Dermis blood vessel endothelial cell (primary cell): Measurements from ENCODE around the gene ZNF823. TPM values are rescaled to one million over a fixed set of nuclear protein-coding genes. Genes with fewer than 3 reads are reported as not detected.
A peak's percentile ranks its signal among the peaks of the same experiment; 100 is the strongest.
"Not testable (repeated sequence)": the region's sequence is repeated elsewhere in the genome, so short reads cannot be mapped to it uniquely, and the experiment has no call there.

Experiments used
- DNase-seq: peaks from one replicate; pipeline ENCODE4 v3.0.0; 2010
- total RNA-seq: library from RNA; depleted of rRNA; stranded (reverse); fragments of >200 nt; gene quantifications from 2 replicates; pipeline ENCODE4 v1.2.3, GENCODE V29; 2014

The ZNF823 gene
- total RNA-seq, 1 donor from 2014 or later: 15.1 TPM

DNA sequence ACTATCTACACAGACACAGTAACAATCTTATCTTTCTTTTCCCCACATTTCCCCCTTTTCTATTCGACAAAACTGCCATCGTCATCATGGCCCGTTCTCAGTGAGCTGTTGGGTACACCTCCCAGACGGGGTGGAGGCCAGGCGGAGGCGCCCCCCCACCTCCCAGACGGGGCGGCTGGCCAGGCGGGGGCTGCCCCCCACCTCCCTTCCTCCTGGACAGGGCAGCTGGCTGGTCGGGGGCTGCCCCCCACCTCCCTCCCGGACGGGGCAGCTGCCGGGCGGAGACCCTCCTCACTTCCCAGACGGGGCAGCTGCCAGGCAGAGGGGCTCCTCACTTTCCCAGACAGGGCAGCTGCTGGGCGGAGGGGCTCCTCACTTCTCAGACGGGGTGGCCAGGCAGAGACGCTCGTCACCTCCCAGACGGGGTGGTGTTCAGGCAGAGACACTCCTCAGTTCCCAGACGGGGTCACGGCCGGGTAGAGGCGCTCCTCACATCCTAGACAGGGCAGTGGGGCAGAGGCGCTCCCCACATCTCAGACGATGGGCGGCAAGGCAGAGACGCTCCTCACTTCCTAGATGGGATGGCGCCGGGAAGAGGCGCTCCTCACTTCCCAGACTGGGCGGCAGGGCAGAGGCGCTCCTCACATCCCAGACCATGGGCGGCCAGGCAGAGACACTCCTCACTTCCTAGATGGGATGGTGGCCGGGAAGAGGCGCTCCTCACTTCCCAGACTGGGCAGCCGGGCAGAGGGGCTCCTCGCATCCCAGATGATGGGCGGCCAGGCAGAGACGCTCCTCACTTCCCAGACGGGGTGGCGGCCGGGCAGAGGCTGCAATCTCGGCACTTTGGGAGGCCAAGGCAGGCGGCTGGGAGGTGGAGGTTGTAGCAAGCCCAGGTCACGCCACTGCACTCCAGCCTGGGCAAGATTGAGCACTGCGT is 61.8 kb downstream of the ZNF823 start:
- not testable (repeated sequence) for DNase-seq

- no peak for DNase-seq
These were observed 63.2 kb downstream of the ZNF823 start for GRCh38 chr19:11675569-11675968.

GRCh38 chr19:11674067-11674492 is 64.7 kb downstream of the ZNF823 start:
- DNase-seq: no peak

GRCh38 chr19:11673608-11674041 is 65.1 kb downstream of the ZNF823 start:
- DNase-seq: peak; percentile 85

Other genes starting within 250 kb of the ZNF823 start
- 5.1 and 12.4 TPM in 2 replicates for gene ZNF653, start 233.1 kb downstream of the ZNF823 start, total RNA-seq
- gene ECSIT, start 209.8 kb downstream of the ZNF823 start, total RNA-seq: 36.8 and 37.6 TPM in 2 replicates
- gene CNN1, start 200.1 kb downstream of the ZNF823 start, total RNA-seq: 0.19 and 1.2 TPM in 2 replicates
- gene ELOF1, start 179.7 kb downstream of the ZNF823 start, total RNA-seq: 16.9 and 24.5 TPM in 2 replicates
- gene ACP5, start 161.3 kb downstream of the ZNF823 start, total RNA-seq: 0.37 and 8.8 TPM in 2 replicates
- 20.1 and 28.9 TPM in 2 replicates for gene ZNF627, start 141.5 kb downstream of the ZNF823 start, total RNA-seq
- 8.0 and 10.4 TPM in 2 replicates for gene ZNF441, start 28.1 kb upstream of the ZNF823 start, total RNA-seq
- gene ZNF491, start 59.6 kb upstream of the ZNF823 start, total RNA-seq: 1.5 and 1.6 TPM in 2 replicates
- gene ZNF440, start 75.3 kb upstream of the ZNF823 start, total RNA-seq: 9.0 and 12.4 TPM in 2 replicates
- gene ZNF439, start 109.8 kb upstream of the ZNF823 start, total RNA-seq: 2.4 and 3.1 TPM in 2 replicates
- 13.0 and 15.8 TPM in 2 replicates for gene ZNF69, start 148.8 kb upstream of the ZNF823 start, total RNA-seq
- gene ZNF700, start 186.2 kb upstream of the ZNF823 start, total RNA-seq: 8.8 and 11.2 TPM in 2 replicates
- 1.6 and 3.1 TPM in 2 replicates for gene ZNF763, start 226.1 kb upstream of the ZNF823 start, total RNA-seq